Neutrophil (primary cell): ENCODE results near the gene S100A6.

Experiments used
- H3K27ac ChIP-seq: fragments of 200-600 bp; sonication (generic); 2 replicates; pipeline ENCODE4 v1.5.1; 2016; ENCODE audit warnings: mild to moderate bottlenecking, moderate library complexity
- H3K27me3 ChIP-seq: fragments of 200-600 bp; sonication (generic); 2 replicates; pipeline ENCODE4 v1.6.0; 2016; ENCODE audit warnings: mild to moderate bottlenecking
- H3K36me3 ChIP-seq: fragments of 200-600 bp; sonication (generic); 2 replicates; pipeline ENCODE4 v1.5.1; 2017
- H3K4me1 ChIP-seq, 2 experiments: fragments of 200-600 bp in 1 of 2; sonication (generic) in 1 of 2; 1 replicate in 1 of 2; 2 replicates in 1 of 2; pipeline versions ENCODE4 v1.5.1 to v1.6.1; 2013 to 2016; ENCODE audit warnings: low read depth in 1 of 2, low read length in 1 of 2, mild to moderate bottlenecking in 1 of 2, moderate library complexity in 1 of 2; ENCODE audit not compliant: control insufficient read depth in 1 of 2, insufficient read depth in 1 of 2
- H3K4me3 ChIP-seq, 2 experiments: fragments of 200-600 bp in 1 of 2; sonication (generic) in 1 of 2; 1 replicate in 1 of 2; 2 replicates in 1 of 2; pipeline ENCODE4 v1.5.1; 2013 to 2016; ENCODE audit warnings: low read depth in 1 of 2, low read length in 1 of 2, mild to moderate bottlenecking in 1 of 2, moderate library complexity in 1 of 2
- H3K9me3 ChIP-seq: fragments of 200-600 bp; sonication (generic); 2 replicates; pipeline ENCODE4 v1.5.1; 2016
- CTCF ChIP-seq: fragments of 200-600 bp; sonication (generic); IDR thresholded peaks from 2 replicates; pipeline ENCODE4 v1.5.1; 2016; ENCODE audit warnings: antibody characterized with exemption

The S100A6 gene

GRCh38 chr1:153571706-153572105, 35.9 kb upstream of the S100A6 start:
- Histone ChIP-seq H3K4me3 (no peak overlapping the region), H3K4me1 (peaks cover 51 to 53% of the 10 kb centered on the region in 2 experiments)

GRCh38 chr1:153570874-153571273, 35.1 kb upstream of the S100A6 start:
- no peak for TF ChIP-seq CTCF
- Histone ChIP-seq H3K36me3 (no peaks in the 10 kb centered on the region), H3K27ac (no peak overlapping the region), H3K4me1 (peaks cover 59 to 62% of the 10 kb centered on the region in 2 experiments), H3K4me3 (no peak overlapping the region), H3K27me3 (no peaks in the 10 kb centered on the region), H3K9me3 (no peaks in the 10 kb centered on the region)

More at GRCh38 chr1:153571706-153572105, 35.9 kb upstream of the S100A6 start:
- no peaks in the 10 kb centered on the region for H3K36me3 ChIP-seq
- H3K9me3 ChIP-seq = no peaks in the 10 kb centered on the region
- TF ChIP-seq CTCF = no peak
- H3K27me3 ChIP-seq = no peaks in the 10 kb centered on the region
- peak overlapping the region; percentile 74 for H3K27ac ChIP-seq

GRCh38 chr1:153569465-153569864, 33.7 kb upstream of the S100A6 start:
- Histone ChIP-seq H3K4me3 (no peak overlapping the region), H3K27me3 (no peaks in the 10 kb centered on the region), H3K36me3 (no peaks in the 10 kb centered on the region), H3K27ac (no peak overlapping the region), H3K9me3 (no peaks in the 10 kb centered on the region), H3K4me1 (peaks cover 67 to 69% of the 10 kb centered on the region in 2 experiments)
- no peak for TF ChIP-seq CTCF

GRCh38 chr1:153568367-153569099, 32.7 kb upstream of the S100A6 start:
- Histone ChIP-seq H3K27me3 (no peaks in the 10 kb centered on the region), H3K36me3 (no peaks in the 10 kb centered on the region), H3K4me1 (peaks cover 61 to 62% of the 10 kb centered on the region in 2 experiments), H3K4me3 (peak overlapping the region; percentile 40 to 45), H3K27ac (peak overlapping the region; percentile 98), H3K9me3 (no peaks in the 10 kb centered on the region)
- TF ChIP-seq CTCF = peak; percentile 99

- H3K4me3 ChIP-seq = peak overlapping the region in 1 of 2 experiments; percentile 40
- TF ChIP-seq CTCF = no peak
- no peaks in the 10 kb centered on the region for H3K36me3 ChIP-seq
- peaks cover 54% of the 10 kb centered on the region in 2 experiments for H3K4me1 ChIP-seq
- peak overlapping the region; percentile 98 for H3K27ac ChIP-seq
- no peaks in the 10 kb centered on the region for H3K27me3 ChIP-seq
- no peaks in the 10 kb centered on the region for H3K9me3 ChIP-seq
Measured at GRCh38 chr1:153567621-153568366, 32.0 kb upstream of the S100A6 start.
